HG02571 (cell line): Measurements from ENCODE around the gene PLN.

Source experiments
- ATAC-seq: cut with Tn5 transposase; IDR thresholded peaks from one replicate; pipeline ENCODE4 v1.9.1; 2021; ENCODE audit warnings: mild to moderate bottlenecking, moderate library complexity; ENCODE audit not compliant: unreplicated experiment

Gene PLN

GRCh38 chr6:118536478-118536877 is 11.6 kb upstream of the PLN start:
- ATAC-seq = no peak

- ATAC-seq = no peak
These were observed 10.5 kb upstream of the PLN start for GRCh38 chr6:118537574-118537973.

GRCh38 chr6:118542184-118542952 is 5.7 kb upstream of the PLN start:
- no peak for ATAC-seq

DNA sequence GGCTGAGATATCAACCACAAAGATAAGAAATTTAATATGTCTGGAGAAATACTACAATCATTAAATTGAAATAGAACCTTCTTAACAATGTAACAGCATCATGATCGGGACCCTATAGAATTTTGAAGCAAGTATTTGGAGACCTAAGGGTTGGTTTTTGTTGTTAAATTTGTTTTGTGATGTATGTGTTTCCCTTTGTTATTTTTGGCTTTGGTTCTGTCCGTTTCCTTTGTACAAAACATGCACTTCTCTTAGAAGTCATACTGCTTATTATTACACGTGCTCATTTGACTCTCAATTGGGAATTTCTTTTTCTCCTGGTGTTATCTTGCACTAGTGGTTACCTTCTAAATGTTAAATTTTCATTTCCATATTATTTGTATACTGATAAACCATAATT is 4.0 kb upstream of the PLN start:
- ATAC-seq = no peak

- ATAC-seq = no peak
These were observed 1.8 kb upstream of the PLN start for GRCh38 chr6:118546164-118546879.

DNA sequence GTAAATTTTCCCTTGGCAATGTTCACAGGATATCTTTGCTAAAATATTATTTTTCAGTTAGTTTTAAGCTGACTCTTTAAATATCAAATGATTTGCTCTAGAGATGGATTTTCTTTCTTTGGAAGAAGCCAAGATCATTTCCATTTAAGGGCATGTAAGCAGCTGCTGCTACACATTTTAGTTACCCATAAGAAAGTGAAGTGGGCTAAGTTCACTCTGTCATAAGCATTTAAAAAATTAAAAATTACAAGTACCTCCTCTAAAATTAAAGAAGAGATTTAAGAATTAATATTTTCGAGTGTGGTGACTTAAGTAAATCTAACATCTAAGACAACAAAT is 1.2 kb upstream of the PLN start:
- ATAC-seq = no peak

DNA sequence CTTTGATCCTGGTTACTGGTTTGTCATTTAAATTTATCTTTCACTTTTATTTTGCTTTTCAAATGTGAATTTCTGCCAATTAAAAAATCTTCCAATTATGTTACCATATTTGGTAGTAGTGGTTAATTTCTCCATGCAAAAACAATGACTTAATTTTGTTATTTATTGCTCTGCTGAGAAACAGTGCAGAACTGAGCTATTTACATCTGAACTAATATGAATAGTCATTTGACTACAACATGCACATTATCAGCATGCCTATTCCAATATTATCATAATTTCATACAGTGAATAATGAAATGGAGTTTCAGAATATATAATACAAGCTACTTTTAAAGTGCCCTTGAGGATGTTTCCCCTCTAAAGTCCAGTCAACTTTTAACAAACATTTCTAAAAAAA is 517 bp downstream of the PLN start:
- ATAC-seq = no peak

GRCh38 chr6:118551063-118552053 is 3.3 kb downstream of the PLN start:
- peak; percentile 83 for ATAC-seq

DNA sequence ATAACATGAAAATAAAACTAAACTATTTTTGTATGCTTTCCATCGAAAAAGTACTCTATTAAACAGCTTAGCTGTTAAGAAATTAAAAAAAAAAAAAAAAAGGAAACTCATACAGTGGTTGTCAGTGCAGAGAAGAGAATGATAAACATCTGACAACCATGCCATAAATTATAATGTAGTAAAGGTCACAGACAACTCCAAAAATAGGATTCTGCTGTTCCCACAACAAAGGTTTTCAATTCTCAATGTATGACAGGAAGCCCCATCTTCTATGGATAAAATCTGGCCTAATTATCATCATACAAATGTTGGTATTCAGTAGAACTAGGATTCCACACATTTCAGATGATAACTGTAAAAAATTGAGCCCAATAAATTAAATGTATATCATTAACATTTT is 5.0 kb downstream of the PLN start:
- no peak for ATAC-seq

- no peak for ATAC-seq
These were observed 6.6 kb downstream of the PLN start for GRCh38 chr6:118554698-118555097.

- no peak for ATAC-seq
These were observed 10.5 kb downstream of the PLN start for GRCh38 chr6:118558464-118559217.

GRCh38 chr6:118559659-118560058 is 11.6 kb downstream of the PLN start:
- ATAC-seq = no peak

DNA sequence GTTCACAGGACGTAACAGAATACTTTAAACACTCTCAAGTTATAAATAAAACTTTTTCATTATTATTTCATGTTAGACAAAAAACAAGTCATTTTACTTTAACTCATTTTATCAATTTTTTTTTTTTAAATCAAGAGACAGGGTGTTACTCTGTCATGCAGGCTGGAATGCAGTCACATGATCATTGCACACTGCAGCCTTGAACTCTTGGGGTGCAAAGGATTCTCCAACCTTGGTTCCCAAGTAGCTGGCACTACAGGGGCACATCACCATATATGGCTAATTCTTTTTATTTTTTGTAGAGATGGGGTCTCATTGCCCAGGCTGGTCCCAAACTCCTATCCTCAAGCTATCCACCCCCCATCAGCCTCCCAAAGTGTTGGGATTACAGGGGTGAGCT is 14.2 kb downstream of the PLN start:
- no peak for ATAC-seq

DNA sequence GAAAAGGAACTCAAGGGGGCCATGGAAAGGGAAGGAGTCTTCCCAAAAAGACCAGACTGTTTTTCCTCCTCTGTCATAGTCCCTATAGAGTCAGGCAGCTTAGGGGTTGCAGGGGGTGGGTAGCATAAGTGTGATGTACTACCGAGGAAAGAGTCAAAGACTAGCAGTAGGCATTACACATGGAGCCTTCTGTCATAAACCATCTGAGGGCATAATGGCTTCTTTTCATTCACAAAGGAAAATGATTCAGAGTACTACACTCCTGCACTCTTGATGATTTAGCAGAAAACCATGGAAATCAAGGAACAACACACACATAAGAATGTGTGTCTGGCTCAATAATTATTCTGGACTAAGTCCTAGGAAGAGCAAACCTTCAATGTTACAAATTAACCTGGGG is 14.9 kb downstream of the PLN start:
- no peak for ATAC-seq

DNA sequence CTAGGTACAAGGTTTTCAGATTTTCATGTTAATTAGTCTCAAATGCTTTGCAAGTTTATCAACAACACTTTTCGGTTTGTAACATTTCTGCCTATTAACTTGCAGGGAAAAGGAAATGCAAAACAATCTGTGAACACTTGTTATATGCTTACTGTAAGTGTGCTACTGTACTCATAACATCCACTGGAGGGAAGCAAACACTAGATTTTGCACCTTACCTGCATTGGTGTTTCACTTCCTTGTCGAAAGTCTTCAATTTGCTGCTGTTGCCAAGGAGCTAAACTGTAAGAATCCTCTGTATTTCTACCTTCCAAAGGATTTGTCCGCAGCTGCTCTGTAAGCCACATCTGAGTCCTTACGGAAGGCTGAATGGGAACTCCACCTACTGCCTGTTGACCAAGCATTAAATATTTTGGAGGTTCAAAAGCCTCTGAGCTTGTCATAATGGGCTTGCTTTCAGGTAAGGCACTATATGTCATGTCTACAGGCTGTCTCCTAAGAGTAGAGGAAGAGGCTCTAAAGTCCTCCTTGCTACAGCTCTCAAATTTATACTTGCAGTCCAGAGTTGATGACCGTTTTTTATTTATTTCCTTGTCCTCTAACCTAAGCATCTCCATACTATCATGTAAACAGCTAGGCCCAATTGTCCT is 17.3 kb downstream of the PLN start:
- ATAC-seq = peak; percentile 98

DNA sequence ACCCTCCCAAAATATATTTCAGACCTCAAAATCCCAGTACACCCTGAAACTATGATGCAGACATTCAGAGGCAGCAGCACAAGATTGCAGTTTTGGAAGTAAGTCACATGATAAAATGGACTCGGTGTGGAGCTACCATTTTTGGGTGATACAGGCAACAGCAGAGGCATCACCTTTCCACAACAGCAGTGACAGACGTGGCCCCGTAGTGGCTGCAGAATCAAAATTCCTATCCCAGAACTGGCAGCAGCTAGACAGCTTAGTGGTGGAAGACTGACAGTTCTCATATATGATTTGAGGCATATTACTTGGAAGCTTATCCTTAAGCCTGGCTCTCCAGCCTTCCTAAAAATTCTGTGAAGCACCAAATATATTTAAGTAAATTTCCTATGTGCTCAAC is 19.9 kb downstream of the PLN start:
- no peak for ATAC-seq

DNA sequence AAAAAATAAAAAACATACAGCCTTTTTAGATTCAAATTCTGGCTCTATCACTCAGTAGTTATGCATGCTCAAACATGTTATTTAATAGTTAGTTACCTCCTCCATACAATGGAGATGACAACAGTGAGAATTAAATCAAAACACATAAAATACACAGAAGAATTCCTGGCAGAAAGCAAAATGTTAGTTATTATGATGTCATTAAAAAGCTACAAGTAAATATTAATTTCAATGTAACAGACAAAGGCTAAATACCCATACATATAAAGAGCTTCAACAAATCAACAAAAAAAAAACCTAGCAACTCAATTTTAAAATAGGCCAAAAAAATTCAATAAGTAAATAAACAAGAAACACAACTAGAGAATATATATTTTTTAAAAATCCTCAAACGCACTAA is 21.4 kb downstream of the PLN start:
- no peak for ATAC-seq

DNA sequence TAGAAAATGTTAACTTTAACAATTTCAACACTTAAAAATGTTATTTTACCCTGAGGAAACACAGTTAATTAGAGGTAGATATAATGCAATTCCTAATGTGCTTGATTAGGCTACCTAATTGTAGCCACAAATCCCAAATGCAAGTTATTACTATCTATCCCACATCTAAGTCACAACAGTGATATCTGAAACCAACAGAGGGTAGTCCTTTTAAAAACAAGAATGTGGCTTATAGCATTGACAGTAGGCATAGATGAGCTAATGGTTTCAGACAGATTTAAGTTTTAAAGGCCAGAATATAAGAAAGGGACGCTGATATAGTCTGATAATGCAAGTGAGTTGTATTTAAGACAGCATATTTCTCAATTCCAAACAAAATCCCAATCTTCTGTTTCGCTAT is 23.0 kb downstream of the PLN start:
- ATAC-seq = no peak

GRCh38 chr6:118574051-118574865 is 26.2 kb downstream of the PLN start:
- no peak for ATAC-seq
